Nephron (organoid): ENCODE measurements around the gene INO80B.

ENCODE experiments used
- H3K27ac Mint-ChIP-seq, 3 experiments: 2 replicates each; pipeline ENCODE4 v1.8.0; 2020; ENCODE audit warnings: mixed read lengths in 3 of 3, mild to moderate bottlenecking in 2 of 3, moderate library complexity in 1 of 3
- H3K27me3 Mint-ChIP-seq: 2 replicates; pipeline ENCODE4 v1.8.0; 2021; ENCODE audit warnings: low read depth, mild to moderate bottlenecking, moderate library complexity, mixed read lengths
- H3K36me3 Mint-ChIP-seq: 2 replicates; pipeline ENCODE4 v1.8.0; 2020; ENCODE audit warnings: low read depth, mixed read lengths
- H3K4me1 Mint-ChIP-seq: 2 replicates; pipeline ENCODE4 v1.8.0; 2020; ENCODE audit warnings: mixed read lengths
- H3K4me3 Mint-ChIP-seq, 3 experiments: 2 replicates each; pipeline ENCODE4 v1.8.0; 2020; ENCODE audit warnings: mild to moderate bottlenecking in 3 of 3, mixed read lengths in 3 of 3, moderate library complexity in 2 of 3
- H3K9me3 Mint-ChIP-seq: 2 replicates; pipeline ENCODE4 v1.8.0; 2020; ENCODE audit warnings: mixed read lengths
- CTCF ChIP-seq, 3 experiments: fragments of 200-600 bp; sonication (generic); IDR thresholded peaks; one replicate each; pipeline ENCODE4 v1.5.0; 2021; ENCODE audit warnings: antibody characterized with exemption in 3 of 3; ENCODE audit not compliant: unreplicated experiment in 3 of 3

The INO80B gene

GRCh38 chr2:74472086-74472944 lies 17.4 kb downstream of the INO80B start, which contains the start of gene MRPL53:
TSS of gene MRPL53 (minus strand) at chr2:74472680. CDS start at chr2:74472660, 20 bp downstream.
- no peak for TF ChIP-seq CTCF (IDR thresholded peaks at IDR 0.05; ENCODE audit: unreplicated experiment in 3 of 3)
- Mint-ChIP-seq H3K4me3 (peak within 1 kb of the TSS; percentile 97 to 99 (median 99)), H3K9me3 (no peaks in the 10 kb centered on the region), H3K27ac (peak within 1 kb of the TSS; percentile 99 to 100 (median 99)), H3K36me3 (peaks cover 29% of the 10 kb centered on the region), H3K4me1 (peaks cover 22% of the 10 kb centered on the region), H3K27me3 (no peaks in the 10 kb centered on the region)

DNA sequence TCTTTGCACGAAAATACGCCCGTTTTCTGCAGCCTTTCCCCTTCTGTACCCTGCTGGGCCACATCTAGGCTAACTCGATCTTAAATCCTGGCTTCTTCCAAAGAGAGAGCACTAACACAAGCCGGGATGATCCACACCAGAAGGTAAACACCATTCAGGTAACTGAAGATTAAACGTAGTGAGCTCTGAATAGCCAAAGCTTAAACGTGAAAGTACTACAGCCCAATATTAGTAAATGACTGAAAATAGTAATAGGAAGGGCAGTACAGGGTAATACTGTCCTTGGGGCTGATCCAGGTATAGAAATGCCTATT lies 18.0 kb downstream of the INO80B start:
- H3K4me3 Mint-ChIP-seq = peak overlapping the region; percentile 97 to 99 (median 99)
- H3K36me3 Mint-ChIP-seq = peaks cover 32% of the 10 kb centered on the region
- peak overlapping the region; percentile 99 to 100 (median 99) for H3K27ac Mint-ChIP-seq
- H3K4me1 Mint-ChIP-seq = peaks cover 22% of the 10 kb centered on the region
- H3K9me3 Mint-ChIP-seq = no peaks in the 10 kb centered on the region
- no peaks in the 10 kb centered on the region for H3K27me3 Mint-ChIP-seq
- TF ChIP-seq CTCF (IDR thresholded peaks at IDR 0.05; ENCODE audit: unreplicated experiment in 3 of 3) = no peak

GRCh38 chr2:74474481-74474880 lies 19.6 kb downstream of the INO80B start:
- Mint-ChIP-seq H3K27me3 (no peaks in the 10 kb centered on the region), H3K36me3 (peaks cover 37% of the 10 kb centered on the region), H3K9me3 (no peaks in the 10 kb centered on the region), H3K4me3 (peak overlapping the region; percentile 59 to 64 (median 61)), H3K27ac (no peak overlapping the region), H3K4me1 (peaks cover 22% of the 10 kb centered on the region)
- TF ChIP-seq CTCF (IDR thresholded peaks at IDR 0.05; ENCODE audit: unreplicated experiment in 3 of 3) = no peak

DNA sequence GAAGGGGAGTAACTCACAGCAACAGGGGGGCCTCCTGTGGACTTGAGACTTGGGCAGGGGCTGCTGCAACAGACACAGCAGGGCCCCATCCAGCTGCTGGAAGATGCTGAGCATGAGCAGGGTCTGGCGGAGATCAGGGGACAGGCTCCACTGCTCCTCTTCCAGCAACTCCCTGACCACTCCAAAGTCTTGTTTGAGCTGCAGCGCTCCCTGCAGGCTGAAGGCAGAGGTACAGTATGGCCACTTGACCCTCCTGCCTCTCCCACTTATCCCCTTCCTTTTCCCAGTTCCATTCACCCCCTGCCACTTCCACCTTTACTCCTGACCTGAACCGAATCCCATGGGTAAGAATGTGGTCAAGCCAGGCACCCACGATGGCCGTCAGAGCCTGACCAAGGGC lies 20.0 kb downstream of the INO80B start:
- Mint-ChIP-seq H3K36me3 (peaks cover 38% of the 10 kb centered on the region), H3K4me3 (peak overlapping the region in 1 of 3 experiments; percentile 22), H3K9me3 (no peaks in the 10 kb centered on the region), H3K27me3 (no peaks in the 10 kb centered on the region), H3K4me1 (peaks cover 20% of the 10 kb centered on the region), H3K27ac (peak overlapping the region in 1 of 3 experiments; percentile 44)
- TF ChIP-seq CTCF (IDR thresholded peaks at IDR 0.05; ENCODE audit: unreplicated experiment in 3 of 3) = peak in 1 of 3 experiments; percentile 18

DNA sequence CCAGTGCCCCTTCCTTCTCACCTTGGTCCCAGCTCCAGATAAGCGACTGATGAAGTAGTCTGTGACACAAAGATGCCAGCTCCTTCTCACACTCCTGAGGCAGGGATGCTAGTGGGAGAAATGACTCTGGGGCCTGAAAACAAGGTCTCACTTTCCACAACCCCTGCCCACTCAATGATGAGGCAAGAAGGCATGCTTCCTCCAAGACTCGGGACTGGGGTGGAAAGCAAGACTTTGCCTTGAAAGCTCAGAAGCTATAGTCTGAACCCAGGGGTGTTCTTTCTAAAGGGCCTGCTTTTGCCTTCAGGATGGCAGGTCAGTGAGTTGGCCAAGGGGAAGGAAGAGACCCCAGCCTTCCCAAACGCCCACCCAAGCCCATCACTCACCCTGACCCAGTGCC lies 26.5 kb downstream of the INO80B start:
- Mint-ChIP-seq H3K9me3 (no peaks in the 10 kb centered on the region), H3K4me3 (peak overlapping the region; percentile 96 to 100 (median 99)), H3K4me1 (peaks cover 17% of the 10 kb centered on the region), H3K36me3 (peaks cover 27% of the 10 kb centered on the region), H3K27ac (peak overlapping the region in 1 of 3 experiments; percentile 42), H3K27me3 (no peaks in the 10 kb centered on the region)
- TF ChIP-seq CTCF (IDR thresholded peaks at IDR 0.05; ENCODE audit: unreplicated experiment in 3 of 3) = no peak
